Panc1 (cell line): ENCODE measurements around the gene RRP8. TPM values are rescaled to one million over a fixed set of nuclear protein-coding genes. Genes with fewer than 3 reads are reported as not detected.

Experiments used
- ATAC-seq: fragments of 200-7000 bp; cut with Tn5 transposase; 2 replicates; pipeline ENCODE4 v1.9.1; 2020; ENCODE audit warnings: mild to moderate bottlenecking, moderate library complexity
- BruUV-seq: library from RNA; stranded (reverse); fragments of 400-500 nt; replicated peaks from 2 replicates; lab custom pipeline; 2021; lab: Mats Ljungman, UMichigan
- CTCF ChIA-PET: fragments of 300-600 bp; sonication (Branson Sonifier 250); formaldehyde crosslinking; loops from one replicate; lab custom pipeline; 2022; ENCODE audit warnings: antibody characterized with exemption; lab: Charles Lee
- POLR2A ChIA-PET: fragments of 300-600 bp; sonication (Branson Sonifier 250); formaldehyde crosslinking; loops from one replicate; lab custom pipeline; 2022; ENCODE audit warnings: antibody characterized with exemption; lab: Charles Lee
- DNase-seq: peaks from one replicate; pipeline ENCODE4 v3.0.0-alpha.2; 2010; ENCODE audit warnings: low read depth, low spot score
- H3K27ac ChIP-seq: 2 replicates; pipeline ENCODE4 v1.5.1; 2011; ENCODE audit warnings: mild to moderate bottlenecking, low read length, inconsistent platforms
- H3K27me3 ChIP-seq: fragments of 200-500 bp; sonication (Bioruptor generic); 2 replicates; pipeline ENCODE4 v1.6.0; 2014; ENCODE audit warnings: low read length, inconsistent platforms; ENCODE audit not compliant: control insufficient read depth, insufficient read depth
- H3K36me3 ChIP-seq: fragments of 200-500 bp; sonication (Bioruptor generic); 2 replicates; pipeline ENCODE4 v1.5.1; 2014; ENCODE audit warnings: inconsistent platforms, mild to moderate bottlenecking, low read length, moderate library complexity; ENCODE audit not compliant: control insufficient read depth, insufficient read depth
- H3K4me1 ChIP-seq: 2 replicates; pipeline ENCODE4 v1.5.1; 2011; ENCODE audit warnings: inconsistent platforms, mild to moderate bottlenecking, low read length, moderate library complexity; ENCODE audit not compliant: control insufficient read depth, insufficient read depth
- H3K4me3 ChIP-seq, 2 experiments: 2 replicates each; pipeline ENCODE4 v1.5.1; 2011 to 2012; ENCODE audit warnings: low read depth in 2 of 2, low read length in 2 of 2, mild to moderate bottlenecking in 2 of 2, inconsistent platforms in 1 of 2, moderate library complexity in 1 of 2
- H3K9me3 ChIP-seq: fragments of 200-500 bp; sonication (Bioruptor generic); 2 replicates; pipeline ENCODE4 v1.5.1; 2014; ENCODE audit warnings: low read depth, mild to moderate bottlenecking, inconsistent platforms, low read length, moderate library complexity; ENCODE audit not compliant: control insufficient read depth, insufficient read depth
- CTCF ChIP-seq: fragments of 450-650 bp; IDR thresholded peaks from 2 replicates; pipeline ENCODE4 v1.5.1; 2017; ENCODE audit warnings: mild to moderate bottlenecking
- POLR2AphosphoS5 ChIP-seq: IDR thresholded peaks from 2 replicates; pipeline ENCODE4 v1.6.1; 2012; ENCODE audit warnings: mild to moderate bottlenecking, low read depth, low read length, moderate library complexity
- REST ChIP-seq, 2 experiments: IDR thresholded peaks; 2 replicates each; pipeline ENCODE4 v1.6.1; 2011 to 2012; ENCODE audit warnings: low read depth in 2 of 2, control low read depth in 1 of 2, low read length in 1 of 2, mild to moderate bottlenecking in 1 of 2, moderate library complexity in 1 of 2; ENCODE audit not compliant: insufficient read depth in 1 of 2
- SIN3A ChIP-seq: IDR thresholded peaks from 2 replicates; pipeline ENCODE4 v1.6.1; 2012; ENCODE audit warnings: low read depth, mild to moderate bottlenecking, low read length, moderate library complexity, borderline replicate concordance; ENCODE audit not compliant: insufficient read depth
- TCF7L2 ChIP-seq: IDR thresholded peaks from 2 replicates; pipeline ENCODE4 v1.6.1; 2011; ENCODE audit warnings: mild to moderate bottlenecking, low read depth, low read length, inconsistent platforms
- in situ Hi-C: cut with HindIII; loops from 2 replicates; pipeline ENCODE4 v1.10.0; 2016; ENCODE audit warnings: low sequenced_read_pairs, low pct_unique_long_range_greater_than_20kb
- intact Hi-C: fragments of 100-400 bp; cut with micrococcal nuclease; formaldehyde crosslinking; loops from one replicate; pipeline ENCODE4 v1.10.0; 2022; ENCODE audit not compliant: unreplicated experiment
- total RNA-seq: library from RNA; stranded (reverse); gene quantifications from one replicate; pipeline ENCODE4 v1.2.1, GENCODE V29; 2021; ENCODE audit not compliant: unreplicated experiment

RRP8 gene
- total RNA-seq, 1 experiment from 2014 or later: 23.1 TPM

- intact Hi-C loops: no loop called here
- ATAC-seq (no peak), DNase-seq (no peak)
- CTCF ChIA-PET: no interaction called here
- Histone ChIP-seq H3K27ac (no peak overlapping the region), H3K36me3 (no peaks in the 10 kb centered on the region), H3K4me1 (no peaks in the 10 kb centered on the region), H3K4me3 (no peak overlapping the region), H3K27me3 (no peaks in the 10 kb centered on the region), H3K9me3 (no peaks in the 10 kb centered on the region)
- POLR2A ChIA-PET: no interaction called here
- no TSS peak for BruUV-seq
- in situ Hi-C loops: no loop called here
- TF ChIP-seq POLR2AphosphoS5 (no peak), SIN3A (no peak), TCF7L2 (no peak), CTCF (no peak), REST (IDR thresholded peaks at IDR 0.05; ENCODE audit: insufficient read depth in 1 of 2, low read depth in 2 of 2, low read length in 1 of 2) (no peak)
Observed at GRCh38 chr11:6570691-6571427, 32.6 kb downstream of the RRP8 start.

- BruUV-seq: no TSS peak
- Histone ChIP-seq H3K36me3 (no peaks in the 10 kb centered on the region), H3K27me3 (no peaks in the 10 kb centered on the region), H3K4me1 (no peaks in the 10 kb centered on the region), H3K4me3 (no peak overlapping the region), H3K9me3 (no peaks in the 10 kb centered on the region), H3K27ac (no peak overlapping the region)
- no peak for TF ChIP-seq SIN3A
- TF ChIP-seq TCF7L2: no peak
- TF ChIP-seq REST (IDR thresholded peaks at IDR 0.05; ENCODE audit: insufficient read depth in 1 of 2, low read depth in 2 of 2, low read length in 1 of 2): no peak
- no peak for TF ChIP-seq CTCF
- POLR2A ChIA-PET: no interaction called here
- CTCF ChIA-PET: no interaction called here
- DNase-seq: no peak
- in situ Hi-C loops: no loop called here
- ATAC-seq: no peak
- intact Hi-C loops: loop anchor here (10.0 kb wide), 1 partner anchor 725 kb away; no protein-coding TSS in a partner anchor
Observed at GRCh38 chr11:6569706-6570105, 33.7 kb downstream of the RRP8 start.
